H4 (cell line): ENCODE measurements around the gene CDH13. TPM values are rescaled to one million over a fixed set of nuclear protein-coding genes. Genes with fewer than 3 reads are reported as not detected.

ENCODE experiments used
- DNase-seq: peaks from one replicate; pipeline ENCODE4 v3.0.0-alpha.2; 2015; ENCODE audit warnings: low spot score
- total RNA-seq: library from RNA; depleted of rRNA; stranded (reverse); fragments of >200 nt; shearing (Covaris generic); gene quantifications from 2 replicates; pipeline ENCODE4 v1.2.3, GENCODE V29; 2014

CDH13 gene
- total RNA-seq, 1 experiment from 2014 or later = not detected

- no peak for DNase-seq
Measured at GRCh38 chr16:82783933-82784572, 157.3 kb downstream of the CDH13 start.

GRCh38 chr16:82784573-82784968, 157.8 kb downstream of the CDH13 start:
- no peak for DNase-seq

GRCh38 chr16:82788225-82788624, 161.5 kb downstream of the CDH13 start:
- DNase-seq = no peak

- DNase-seq = no peak
Measured at GRCh38 chr16:82788919-82789318, 162.2 kb downstream of the CDH13 start.

- DNase-seq = no peak
Measured at GRCh38 chr16:82792693-82793092, 165.9 kb downstream of the CDH13 start.

- DNase-seq = no peak
Measured at GRCh38 chr16:82793528-82794245, 166.9 kb downstream of the CDH13 start.

- DNase-seq = no peak
Measured at GRCh38 chr16:82796047-82796446, 169.3 kb downstream of the CDH13 start.

- no peak for DNase-seq
Measured at GRCh38 chr16:82801361-82801760, 174.6 kb downstream of the CDH13 start.

GRCh38 chr16:82805866-82806265, 179.1 kb downstream of the CDH13 start:
- DNase-seq = no peak

GRCh38 chr16:82807311-82807710, 180.5 kb downstream of the CDH13 start:
- DNase-seq = no peak

- DNase-seq = no peak
Measured at GRCh38 chr16:82808036-82808435, 181.3 kb downstream of the CDH13 start.

GRCh38 chr16:82810077-82810476, 183.3 kb downstream of the CDH13 start:
- no peak for DNase-seq

- no peak for DNase-seq
Measured at GRCh38 chr16:82814059-82814458, 187.3 kb downstream of the CDH13 start.

GRCh38 chr16:82819286-82819685, 192.5 kb downstream of the CDH13 start:
- no peak for DNase-seq

- no peak for DNase-seq
Measured at GRCh38 chr16:82820855-82821254, 194.1 kb downstream of the CDH13 start.

GRCh38 chr16:82824408-82824807, 197.6 kb downstream of the CDH13 start:
- DNase-seq = no peak

- no peak for DNase-seq
Measured at GRCh38 chr16:82829301-82829700, 202.5 kb downstream of the CDH13 start.

GRCh38 chr16:82830944-82831343, 204.2 kb downstream of the CDH13 start:
- no peak for DNase-seq

- DNase-seq = no peak
Measured at GRCh38 chr16:82832821-82833220, 206.1 kb downstream of the CDH13 start.

GRCh38 chr16:82833378-82833993, 206.7 kb downstream of the CDH13 start:
- DNase-seq = no peak

GRCh38 chr16:82834151-82834815, 207.5 kb downstream of the CDH13 start:
- no peak for DNase-seq

GRCh38 chr16:82835487-82836155, 208.9 kb downstream of the CDH13 start:
- no peak for DNase-seq
